Stimulated activated naive CD4-positive, alpha-beta T cell treated with Interleukin-2 at 50 U/mL for 16 hours (primary cell): ENCODE measurements around the gene ENO2.
"Not testable (repeated sequence)": the region's sequence is repeated elsewhere in the genome, so short reads cannot be mapped to it uniquely, and the experiment has no call there.

Experiments used
- DNase-seq: peaks from one replicate; lab custom pipeline; 2025; lab: John Stamatoyannopoulos, UW

ENO2 gene

GRCh38 chr12:6914246-6914946 lies at the start of gene ENO2:
TSS of gene ENO2 (plus strand) at chr12:6914580. CDS start at chr12:6915833, 1,253 bp downstream.
- peak; percentile 81 for DNase-seq

- DNase-seq: not testable (repeated sequence)
Observed at GRCh38 chr12:6865307-6865706, 49.1 kb upstream of the ENO2 start.

DNA sequence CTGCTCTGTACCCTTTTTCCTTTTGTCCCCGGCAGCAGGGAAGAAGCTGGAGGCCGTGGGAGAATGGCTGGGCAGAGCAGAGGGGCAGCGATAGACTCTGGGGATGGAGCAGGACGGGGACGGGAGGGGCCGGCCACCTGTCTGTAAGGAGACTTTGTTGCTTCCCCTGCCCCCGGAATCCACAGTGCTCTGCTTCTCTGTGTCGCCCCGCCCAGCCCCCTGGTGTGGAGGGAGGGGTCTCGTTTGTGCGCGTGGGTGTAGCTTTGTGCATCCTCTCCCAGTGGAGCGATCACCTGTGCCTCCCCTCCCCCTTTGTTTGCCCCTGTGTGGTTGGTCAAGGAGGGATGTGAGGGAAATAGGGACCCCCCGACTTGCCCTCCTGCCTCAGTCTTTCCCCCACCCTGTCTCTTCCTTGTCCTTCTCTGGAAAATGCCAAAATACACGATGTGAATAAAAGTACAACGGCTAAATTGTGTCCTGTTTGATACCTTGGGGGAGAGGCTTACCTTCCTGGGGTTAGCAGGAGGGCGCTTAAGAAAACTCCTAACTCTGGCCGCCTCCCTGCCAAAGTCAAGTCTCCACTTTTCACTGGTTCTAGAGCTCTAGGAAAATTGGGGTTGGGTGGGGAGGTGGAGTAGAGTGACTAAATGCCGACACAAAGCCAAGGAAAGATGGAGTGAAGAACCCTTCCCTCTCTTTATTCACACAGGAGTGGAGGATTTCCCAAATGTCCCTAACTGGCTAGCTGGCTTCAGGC lies 48.0 kb upstream of the ENO2 start:
- DNase-seq: no peak

DNA sequence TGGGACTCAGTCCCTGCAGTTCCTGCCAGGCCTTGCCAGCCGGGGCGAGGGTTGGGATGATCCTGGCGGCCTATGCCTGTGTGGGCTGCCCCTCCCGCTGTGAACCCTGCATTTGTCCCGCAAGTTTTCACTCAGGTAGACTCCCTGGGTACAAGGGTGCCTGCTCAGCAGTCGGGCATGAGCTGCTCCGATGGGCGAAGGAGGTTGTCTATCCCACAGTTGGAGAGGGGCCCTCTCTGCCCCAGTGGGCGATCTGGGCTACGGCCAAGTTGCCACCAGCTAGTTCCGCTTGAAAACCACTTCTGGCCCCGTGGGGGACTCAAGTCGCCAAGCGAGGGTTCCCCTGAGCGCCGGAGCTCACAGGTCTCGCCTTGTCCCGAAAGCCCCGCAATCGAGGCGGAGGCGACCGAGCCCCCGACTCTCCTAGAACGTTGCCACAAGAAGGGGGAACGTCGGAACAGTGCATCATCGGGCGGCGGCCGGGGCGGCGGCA lies 47.4 kb upstream of the ENO2 start:
- DNase-seq: no peak

GRCh38 chr12:6867413-6868210 lies 46.8 kb upstream of the ENO2 start, which contains the start of gene TPI1:
TSS of gene TPI1 (plus strand) at chr12:6867531. CDS start at chr12:6867567, 36 bp downstream.
- peak; percentile 82 for DNase-seq

DNA sequence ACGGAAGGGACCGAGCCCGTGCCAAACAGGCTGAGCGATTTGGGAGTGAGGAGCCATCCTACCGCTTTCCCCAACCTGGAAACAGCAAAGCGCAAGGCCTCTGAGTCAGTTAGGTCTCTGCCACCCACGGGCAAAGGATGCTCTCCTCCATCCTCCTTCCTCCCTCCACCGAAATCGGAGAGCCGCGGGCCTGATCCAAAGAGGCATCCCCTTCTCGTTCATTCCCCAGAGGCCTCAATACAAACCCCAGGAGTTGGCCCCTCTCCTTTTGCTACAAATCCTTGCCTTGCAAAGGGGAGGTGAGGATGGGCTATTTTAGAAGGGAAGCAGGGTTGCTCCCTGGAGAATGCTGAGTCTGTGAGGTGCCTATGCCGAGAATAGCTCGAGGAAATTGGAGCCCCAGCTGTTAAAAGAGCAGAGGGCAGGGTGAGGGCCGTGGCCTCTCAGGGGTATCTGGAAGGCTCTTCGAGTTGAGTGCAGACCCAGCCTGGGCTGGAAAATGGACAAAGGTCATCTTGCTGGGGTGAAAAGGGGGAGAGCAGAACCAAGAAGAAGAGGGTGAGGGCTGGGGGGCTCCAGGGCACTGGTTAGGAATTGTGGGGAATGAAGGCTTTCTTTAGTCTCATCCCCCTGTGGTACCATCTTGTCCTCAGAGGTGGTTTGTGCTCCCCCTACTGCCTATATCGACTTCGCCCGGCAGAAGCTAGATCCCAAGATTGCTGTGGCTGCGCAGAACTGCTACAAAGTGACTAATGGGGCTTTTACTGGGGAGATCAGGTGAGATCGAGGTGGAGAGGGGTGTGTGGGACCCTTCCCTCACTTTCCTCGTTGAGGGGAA lies 46.0 kb upstream of the ENO2 start:
- DNase-seq: peak; percentile 44

GRCh38 chr12:6869049-6870021 lies 45.0 kb upstream of the ENO2 start:
- peak; percentile 78 for DNase-seq

GRCh38 chr12:6870304-6870703 lies 44.1 kb upstream of the ENO2 start:
- not testable (repeated sequence) for DNase-seq

DNA sequence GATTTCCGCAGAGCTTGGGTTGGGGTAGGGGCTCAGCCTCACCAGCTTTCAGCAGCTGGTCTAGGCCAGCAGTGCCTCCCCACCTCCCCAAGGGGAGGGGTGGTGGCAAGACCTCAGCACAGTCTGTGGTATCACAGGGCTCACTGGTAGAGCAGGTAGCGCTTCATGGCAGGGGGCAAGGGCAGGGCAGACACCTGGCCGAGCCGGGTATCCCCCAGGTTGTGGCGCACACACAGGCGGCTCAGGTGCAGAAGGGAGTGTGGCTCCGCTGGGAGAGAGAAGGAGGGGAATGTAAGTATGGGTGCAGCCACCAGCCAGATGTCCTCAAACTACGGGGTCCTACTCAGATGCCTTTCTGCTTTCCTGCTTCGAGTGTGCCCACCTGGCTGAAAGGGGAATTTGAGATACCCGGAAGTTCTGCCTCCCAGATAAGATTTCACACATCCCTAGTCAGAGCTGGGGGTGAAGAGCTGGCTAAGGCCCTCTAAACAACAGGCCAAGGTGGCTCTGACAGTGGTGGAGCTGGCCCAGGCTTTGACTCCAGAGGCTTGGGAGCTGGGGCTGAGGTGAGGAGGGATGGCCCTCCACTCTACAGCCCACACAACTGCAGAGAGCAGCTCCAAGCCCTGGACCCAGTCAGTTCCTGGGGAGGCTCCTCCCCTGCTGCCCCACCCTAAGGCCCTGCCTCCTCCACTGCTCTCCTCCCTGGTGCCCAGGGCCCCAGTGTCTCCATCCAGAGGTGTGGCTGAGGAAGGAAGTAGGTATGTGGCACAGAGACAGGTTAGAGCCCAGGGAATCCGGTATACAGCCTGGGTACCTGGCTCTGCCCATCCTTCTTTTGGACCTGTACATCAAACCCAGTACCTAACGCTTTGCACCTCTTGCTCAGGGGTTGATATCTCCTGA lies 43.1 kb upstream of the ENO2 start:
- DNase-seq: no peak

GRCh38 chr12:6872073-6873048 lies 42.0 kb upstream of the ENO2 start:
- DNase-seq: peak; percentile 74

GRCh38 chr12:6873094-6874014 lies 41.0 kb upstream of the ENO2 start, which contains the start of gene SPSB2:
TSS of gene SPSB2 (minus strand) at chr12:6873303. CDS start at chr12:6872901, 402 bp downstream.
- peak; percentile 98 for DNase-seq

DNA sequence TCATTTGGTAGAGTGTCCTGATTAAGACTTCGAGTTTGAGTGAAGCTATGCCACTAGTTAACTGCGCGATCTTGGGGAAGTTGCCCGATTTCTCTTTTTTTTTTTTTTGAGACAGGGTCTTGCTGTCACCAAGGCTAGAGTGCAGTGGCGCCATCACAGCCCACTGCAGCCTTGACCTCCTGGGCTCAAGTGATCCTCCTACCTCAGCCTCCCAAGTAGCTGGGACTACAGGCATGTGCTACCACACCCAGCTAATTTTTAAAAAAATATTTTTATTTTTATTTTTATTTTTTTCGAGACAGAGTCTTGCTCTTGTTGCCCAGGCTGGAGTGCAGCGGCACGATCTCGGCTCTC lies 40.4 kb upstream of the ENO2 start:
- not testable (repeated sequence) for DNase-seq

DNA sequence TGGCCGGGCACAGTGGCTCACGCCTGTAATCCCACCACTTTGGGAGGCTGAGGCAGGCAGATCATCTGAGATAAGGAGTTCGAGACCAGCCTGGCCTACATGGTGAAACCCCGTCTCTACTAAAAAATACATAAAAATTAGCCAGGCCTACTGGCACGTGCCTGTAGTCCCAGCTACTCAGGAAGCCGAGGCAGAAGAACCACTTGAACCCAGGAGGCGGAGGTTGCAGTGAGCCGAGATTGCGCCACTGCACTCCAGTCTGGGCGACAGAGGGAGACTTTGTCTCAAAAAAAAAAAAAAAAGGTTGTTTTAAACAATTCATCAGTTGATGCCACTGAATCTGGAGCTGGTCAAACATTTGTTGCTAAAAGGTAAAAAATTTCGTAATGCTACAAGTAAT lies 34.6 kb upstream of the ENO2 start:
- not testable (repeated sequence) for DNase-seq

- DNase-seq: no peak
Observed at GRCh38 chr12:6883252-6883651, 31.1 kb upstream of the ENO2 start.

DNA sequence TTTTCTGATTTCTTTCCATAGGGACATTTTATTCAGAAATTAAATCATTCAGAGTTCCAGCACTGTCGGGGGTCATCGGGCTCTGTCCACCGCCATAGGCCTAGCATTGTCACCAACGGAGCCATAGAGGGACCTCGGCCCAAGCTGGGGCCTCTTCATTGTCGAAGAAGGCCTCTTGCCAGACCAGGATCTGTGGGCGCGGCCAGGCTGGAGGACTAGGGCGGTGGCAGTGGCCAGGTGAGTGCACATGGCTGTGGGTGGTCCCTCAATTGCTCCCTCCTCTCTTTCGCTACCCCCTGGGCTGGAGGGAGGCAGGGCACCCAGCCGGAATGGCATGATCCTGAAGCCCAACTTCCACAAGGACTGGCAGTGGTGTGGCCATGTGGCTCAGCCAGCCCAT lies 30.7 kb upstream of the ENO2 start:
- no peak for DNase-seq

GRCh38 chr12:6884539-6884938 lies 29.8 kb upstream of the ENO2 start:
- no peak for DNase-seq
